SK-N-SH (cell line): ENCODE measurements around the gene WDR7. TPM values are rescaled to one million over a fixed set of nuclear protein-coding genes. Genes with fewer than 3 reads are reported as not detected.

ENCODE experiments used
- CTCF ChIA-PET: fragments of 300-600, 350-600 bp; formaldehyde crosslinking; extraction: SDS; loops from one replicate; lab custom pipeline; 2021; lab: Yijun Ruan, JAX
- POLR2A ChIA-PET: fragments of 350-600 bp; sonication (Branson Sonifier 250); formaldehyde crosslinking; extraction: SDS; loops from one replicate; lab custom pipeline; 2020; ENCODE audit warnings: antibody characterized with exemption, inconsistent platforms; lab: Yijun Ruan, JAX
- DNase-seq: peaks from one replicate; pipeline ENCODE4 v3.0.0; 2012
- H2AFZ ChIP-seq: fragments of 200-600 bp; sonication (generic); 2 replicates; pipeline ENCODE4 v1.8.1; 2016; ENCODE audit warnings: antibody characterized with exemption, mild to moderate bottlenecking, low read depth
- H3F3A ChIP-seq: fragments of 200-600 bp; sonication (generic); replicated peaks from 2 replicates; pipeline ENCODE3; 2016; ENCODE audit warnings: antibody characterized with exemption, mild to moderate bottlenecking; ENCODE audit not compliant: insufficient read depth
- H3K27ac ChIP-seq, 2 experiments: fragments of 200-500 bp in 1 of 2; fragments of 200-600 bp in 1 of 2; sonication (Bioruptor generic) in 1 of 2; sonication (generic), shearing (Covaris generic) in 1 of 2; 2 replicates each; pipeline versions ENCODE4 v1.5.1 to v1.6.1; 2014 to 2016; ENCODE audit warnings: low read depth in 2 of 2, inconsistent platforms in 1 of 2, low read length in 1 of 2, mild to moderate bottlenecking in 1 of 2, mixed read lengths in 1 of 2
- H3K27me3 ChIP-seq: fragments of 200-600 bp; sonication (generic), shearing (Covaris generic); 2 replicates; pipeline ENCODE4 v1.6.1; 2016; ENCODE audit warnings: mixed run types; ENCODE audit not compliant: insufficient read depth
- H3K36me3 ChIP-seq, 2 experiments: fragments of 200-500 bp in 1 of 2; fragments of 200-600 bp in 1 of 2; sonication (Bioruptor generic) in 1 of 2; sonication (generic) in 1 of 2; replicated peaks in 1 of 2; 2 replicates each; pipeline versions ENCODE3 to v1.5.1; 2014 to 2016; ENCODE audit warnings: low read length in 1 of 2, mild to moderate bottlenecking in 1 of 2; ENCODE audit not compliant: insufficient read depth in 2 of 2, control insufficient read depth in 1 of 2
- H3K4me1 ChIP-seq, 2 experiments: fragments of 200-500 bp in 1 of 2; fragments of 200-600 bp in 1 of 2; sonication (Bioruptor generic) in 1 of 2; sonication (generic), shearing (Covaris generic) in 1 of 2; 2 replicates each; pipeline versions ENCODE4 v1.5.1 to v1.6.1; 2014 to 2016; ENCODE audit warnings: low read depth in 1 of 2, low read length in 1 of 2, mixed run types in 1 of 2; ENCODE audit not compliant: insufficient read depth in 2 of 2, control insufficient read depth in 1 of 2
- H3K4me2 ChIP-seq: fragments of 200-600 bp; sonication (generic), shearing (Covaris generic); 2 replicates; pipeline ENCODE4 v1.6.1; 2017; ENCODE audit warnings: mixed run types
- H3K4me3 ChIP-seq, 2 experiments: fragments of 200-500 bp in 1 of 2; fragments of 200-600 bp in 1 of 2; sonication (Bioruptor generic) in 1 of 2; sonication (generic), shearing (Covaris generic) in 1 of 2; 2 replicates each; pipeline versions ENCODE4 v1.5.1 to v1.8.1; 2014 to 2016; ENCODE audit warnings: low read depth in 2 of 2, inconsistent platforms in 1 of 2, low read length in 1 of 2, mild to moderate bottlenecking in 1 of 2, mixed read lengths in 1 of 2, moderate library complexity in 1 of 2
- H3K79me2 ChIP-seq: fragments of 200-600 bp; sonication (generic); 2 replicates; pipeline ENCODE4 v1.8.1; 2017; ENCODE audit warnings: mild to moderate bottlenecking; ENCODE audit not compliant: insufficient read depth
- H3K9ac ChIP-seq: fragments of 200-600 bp; sonication (generic); 2 replicates; pipeline ENCODE4 v1.6.1; 2017; ENCODE audit warnings: mixed run types
- H3K9me2 ChIP-seq: fragments of 200-600 bp; sonication (generic); 2 replicates; pipeline ENCODE4 v1.6.1; 2017; ENCODE audit warnings: mixed run types
- H3K9me3 ChIP-seq: fragments of 200-600 bp; sonication (generic); 2 replicates; pipeline ENCODE4 v1.6.1; 2017; ENCODE audit warnings: mixed run types, mild to moderate bottlenecking, moderate library complexity
- H4K20me1 ChIP-seq: fragments of 200-600 bp; sonication (generic); 2 replicates; pipeline ENCODE4 v1.6.1; 2017; ENCODE audit warnings: mild to moderate bottlenecking, mixed run types; ENCODE audit not compliant: insufficient read depth
- CHD2 ChIP-seq: fragments of 150-350 bp; IDR thresholded peaks from 2 replicates; pipeline ENCODE4 v1.6.1; 2018; ENCODE audit warnings: low read length; ENCODE audit not compliant: partially characterized antibody
- ELF1 ChIP-seq: IDR thresholded peaks from 2 replicates; pipeline ENCODE4 v1.4.0; 2012
- EZH2phosphoT487 ChIP-seq: fragments of 200-600 bp; sonication (generic); IDR thresholded peaks from 2 replicates; pipeline ENCODE4 v1.6.1; 2017; ENCODE audit warnings: low read depth, mixed run types, mild to moderate bottlenecking, antibody characterized with exemption, moderate library complexity, borderline replicate concordance
- FOXJ3 ChIP-seq: sonication (generic); formaldehyde crosslinking; IDR thresholded peaks from 2 replicates; pipeline ENCODE4 v1.5.1; 2020; ENCODE audit warnings: mild to moderate bottlenecking, missing genetic modification reagents
- IRF3 ChIP-seq: fragments of 150-350 bp; IDR thresholded peaks from 2 replicates; pipeline ENCODE4 v1.6.1; 2016; ENCODE audit warnings: mild to moderate bottlenecking, low read depth, low read length
- JUND ChIP-seq: IDR thresholded peaks from 2 replicates; pipeline ENCODE4 v1.4.0; 2012
- MAX ChIP-seq: IDR thresholded peaks from 2 replicates; pipeline ENCODE4 v1.4.0; 2012; ENCODE audit warnings: low read depth
- MEF2A ChIP-seq: IDR thresholded peaks from 2 replicates; pipeline ENCODE4 v1.4.0; 2012; ENCODE audit warnings: low read depth, borderline replicate concordance
- MXI1 ChIP-seq: IDR thresholded peaks from 2 replicates; pipeline ENCODE4 v1.6.1; 2012; ENCODE audit warnings: mild to moderate bottlenecking, low read depth, low read length, improper control_type of control experiment
- NFIC ChIP-seq: IDR thresholded peaks from 2 replicates; pipeline ENCODE4 v1.4.0; 2012; ENCODE audit warnings: borderline replicate concordance
- POLR2AphosphoS5 ChIP-seq: IDR thresholded peaks from 2 replicates; pipeline ENCODE4 v1.6.1; 2012; ENCODE audit warnings: low read depth, low read length
- RAD21 ChIP-seq: IDR thresholded peaks from 2 replicates; pipeline ENCODE4 v1.6.1; 2012; ENCODE audit warnings: mild to moderate bottlenecking, low read length
- RCOR1 ChIP-seq: fragments of 150-350 bp; IDR thresholded peaks from 2 replicates; pipeline ENCODE4 v1.6.1; 2017; ENCODE audit warnings: antibody characterized with exemption, low read length
- REST ChIP-seq: IDR thresholded peaks from 2 replicates; pipeline ENCODE4 v1.6.1; 2012; ENCODE audit warnings: mild to moderate bottlenecking, low read depth, low read length, moderate library complexity
- RFX5 ChIP-seq: IDR thresholded peaks from 2 replicates; pipeline ENCODE4 v1.6.1; 2012; ENCODE audit warnings: mild to moderate bottlenecking, improper control_type of control experiment, low read length
- SMC3 ChIP-seq: IDR thresholded peaks from 2 replicates; pipeline ENCODE4 v1.6.1; 2012; ENCODE audit warnings: low read depth, low read length, improper control_type of control experiment
- TAF1 ChIP-seq: IDR thresholded peaks from 2 replicates; pipeline ENCODE4 v1.6.1; 2012; ENCODE audit warnings: low read depth, mild to moderate bottlenecking, low read length, moderate library complexity, borderline replicate concordance
- TCF12 ChIP-seq: IDR thresholded peaks from 2 replicates; pipeline ENCODE4 v1.4.0; 2012
- TEAD4 ChIP-seq: IDR thresholded peaks from 2 replicates; pipeline ENCODE4 v1.4.0; 2012; ENCODE audit warnings: mild to moderate bottlenecking, borderline replicate concordance; ENCODE audit not compliant: insufficient read depth
- USF2 ChIP-seq: fragments of 150-350 bp; IDR thresholded peaks from 2 replicates; pipeline ENCODE4 v1.6.1; 2017; ENCODE audit warnings: antibody characterized with exemption, low read length, low read depth, borderline replicate concordance
- ZBTB33 ChIP-seq: IDR thresholded peaks from 2 replicates; pipeline ENCODE4 v1.4.0; 2012; ENCODE audit warnings: low read depth, borderline replicate concordance
- WGBS: methylation state at CpG from one replicate; pipeline ENCODE4 v1.1.6; 2017; ENCODE audit warnings: low lambda C conversion rate; 5-methylcytosine and 5-hydroxymethylcytosine counted together
- polyA plus RNA-seq, 3 experiments: library from polyadenylated mRNA; depleted of rRNA; stranded (reverse); fragments of >200 nt; gene quantifications; 2 replicates each; pipeline ENCODE4 v1.2.3, GENCODE V29; 2012

WDR7 gene
- polyA plus RNA-seq, 1 of the 3 experiments (the other 2 are of a cell fraction) = 4.1 TPM

GRCh38 chr18:56997200-56997599, 346.0 kb downstream of the WDR7 start (continued):
- TF ChIP-seq IRF3 (no peak), RAD21 (no peak), TAF1 (no peak)

GRCh38 chr18:56999823-57000222, 348.7 kb downstream of the WDR7 start:
- H3K27me3 ChIP-seq = no peaks in the 10 kb centered on the region
- no peak overlapping the region for H2AFZ ChIP-seq
- 97% methylated on average over 3 of the region's 3 CpGs for WGBS
- H3K4me2 ChIP-seq = no peak overlapping the region
- H4K20me1 ChIP-seq = no peaks in the 10 kb centered on the region
- H3K4me1 ChIP-seq = peaks cover 0 to 30% of the 10 kb centered on the region in 2 experiments; a peak in 3 of 4 replicates
- no peak overlapping the region for H3K27ac ChIP-seq
- H3K36me3 ChIP-seq = no peaks in the 10 kb centered on the region
- no peak overlapping the region for H3K4me3 ChIP-seq
- H3K9me2 ChIP-seq = no peaks in the 10 kb centered on the region
- TF ChIP-seq RAD21 = no peak
- TF ChIP-seq MAX = no peak
- no peak for TF ChIP-seq FOXJ3 (CRISPR knock-in tag)
- no peak for TF ChIP-seq POLR2AphosphoS5
- TF ChIP-seq SMC3 = no peak
- TF ChIP-seq MEF2A = no peak
- TF ChIP-seq EZH2phosphoT487 = no peak
- no peak for TF ChIP-seq ZBTB33
- no peak for TF ChIP-seq REST
- TF ChIP-seq TCF12 = no peak
- no peak for TF ChIP-seq CHD2
- TF ChIP-seq ELF1 = no peak
- TF ChIP-seq MXI1 = no peak
- TF ChIP-seq NFIC = no peak
- TF ChIP-seq JUND = no peak
- TF ChIP-seq USF2 = no peak
- TF ChIP-seq TEAD4 = no peak
- TF ChIP-seq RCOR1 = no peak
- TF ChIP-seq TAF1 = no peak
- no peak for TF ChIP-seq RFX5
- H3K79me2 ChIP-seq = no peaks in the 10 kb centered on the region
- CTCF ChIA-PET = interaction anchor here (1.1 to 1.5 kb wide), 4 partner anchors 8 to 439 kb away, joined by 3 to 5 read pairs (median 4); no protein-coding TSS in a partner anchor
- no peaks in the 10 kb centered on the region for H3K9me3 ChIP-seq
- POLR2A ChIA-PET = no interaction called here
- H3F3A ChIP-seq = peaks cover 15% of the 10 kb centered on the region
- no peak overlapping the region for H3K9ac ChIP-seq
- DNase-seq = no peak
